Measurements from ENCODE around the gene CCL1. TPM values are rescaled to one million over a fixed set of nuclear protein-coding genes. Genes with fewer than 3 reads are reported as not detected.
A peak's percentile ranks its signal among the peaks of the same experiment; 100 is the strongest.

Gene CCL1
- total RNA-seq, 2 donors from 2014 or later = not detected

GRCh38 chr17:34321964-34322363 is 41.1 kb downstream of the CCL1 start:
- peaks cover 0 to 18% of the 10 kb centered on the region in 2 donors for H3K9me3 ChIP-seq
- no peaks in the 10 kb centered on the region for H3K27me3 ChIP-seq
- TF ChIP-seq CTCF (IDR thresholded peaks at IDR 0.05) = no peak
- H3K27ac ChIP-seq = peak overlapping the region; percentile 8 to 61
- peaks cover 0 to 5% of the 10 kb centered on the region in 2 donors for H3K4me1 ChIP-seq
- no peak overlapping the region for H3K4me3 ChIP-seq
- DNase-seq (ENCODE audit: low spot score) = no peak
- no peaks in the 10 kb centered on the region for H3K36me3 ChIP-seq

GRCh38 chr17:34319039-34319483 is 44.0 kb downstream of the CCL1 start, which contains the start of gene CCL8:
Gene CCL8, plus strand, starts transcription at chr17:34319435. Its CDS starts 67 bp downstream, at chr17:34319502.
- H3K4me1 ChIP-seq = peaks cover 0 to 16% of the 10 kb centered on the region in 2 donors
- no peak for TF ChIP-seq CTCF (IDR thresholded peaks at IDR 0.05)
- no peaks in the 10 kb centered on the region for H3K27me3 ChIP-seq
- no peak for DNase-seq (ENCODE audit: low spot score)
- peak within 1 kb of the TSS; percentile 31 to 41 for H3K27ac ChIP-seq
- no peak within 1 kb of the TSS for H3K4me3 ChIP-seq
- H3K36me3 ChIP-seq = no peaks in the 10 kb centered on the region
- peaks cover 0 to 6% of the 10 kb centered on the region in 2 donors for H3K9me3 ChIP-seq

- no peak overlapping the region for H3K27ac ChIP-seq
These were observed 44.6 kb downstream of the CCL1 start for GRCh38 chr17:34318474-34318873.

GRCh38 chr17:34314279-34314678 is 48.8 kb downstream of the CCL1 start:
- Histone ChIP-seq H3K9me3 (no peaks in the 10 kb centered on the region), H3K27ac (peak overlapping the region; percentile 53 to 55), H3K4me1 (peaks cover 0 to 40% of the 10 kb centered on the region in 2 donors), H3K4me3 (no peak overlapping the region), H3K27me3 (no peaks in the 10 kb centered on the region), H3K36me3 (no peaks in the 10 kb centered on the region)
- peak; percentile 59 for DNase-seq (ENCODE audit: low spot score)
- TF ChIP-seq CTCF (IDR thresholded peaks at IDR 0.05) = no peak

More at GRCh38 chr17:34318474-34318873, 44.6 kb downstream of the CCL1 start:
- Histone ChIP-seq H3K9me3 (no peaks in the 10 kb centered on the region), H3K4me1 (peaks cover 0 to 22% of the 10 kb centered on the region in 2 donors), H3K36me3 (no peaks in the 10 kb centered on the region), H3K27me3 (no peaks in the 10 kb centered on the region), H3K4me3 (no peak overlapping the region)
- TF ChIP-seq CTCF (IDR thresholded peaks at IDR 0.05) = no peak
- no peak for DNase-seq (ENCODE audit: low spot score)

GRCh38 chr17:34313164-34313563 is 49.9 kb downstream of the CCL1 start:
- TF ChIP-seq CTCF (IDR thresholded peaks at IDR 0.05) = no peak
- no peaks in the 10 kb centered on the region for H3K9me3 ChIP-seq
- H3K4me1 ChIP-seq = peaks cover 0 to 40% of the 10 kb centered on the region in 2 donors
- peak overlapping the region; percentile 33 to 53 for H3K27ac ChIP-seq
- no peaks in the 10 kb centered on the region for H3K27me3 ChIP-seq
- no peak overlapping the region for H3K4me3 ChIP-seq
- H3K36me3 ChIP-seq = no peaks in the 10 kb centered on the region
- DNase-seq (ENCODE audit: low spot score) = no peak

GRCh38 chr17:34312080-34312479 is 51.0 kb downstream of the CCL1 start:
- peak overlapping the region; percentile 33 to 53 for H3K27ac ChIP-seq
- H3K9me3 ChIP-seq = no peaks in the 10 kb centered on the region
- no peak for DNase-seq (ENCODE audit: low spot score)
- peaks cover 0 to 51% of the 10 kb centered on the region in 2 donors for H3K4me1 ChIP-seq
- TF ChIP-seq CTCF (IDR thresholded peaks at IDR 0.05) = no peak
- H3K27me3 ChIP-seq = no peaks in the 10 kb centered on the region
- no peak overlapping the region for H3K4me3 ChIP-seq
- H3K36me3 ChIP-seq = no peaks in the 10 kb centered on the region
